GM19328 (cell line): ENCODE data around the gene DYSF.

Experiments
- ATAC-seq: cut with Tn5 transposase; IDR thresholded peaks from one replicate; pipeline ENCODE4 v1.9.1; 2021; ENCODE audit warnings: mild to moderate bottlenecking, moderate library complexity; ENCODE audit not compliant: unreplicated experiment

Gene DYSF

DNA sequence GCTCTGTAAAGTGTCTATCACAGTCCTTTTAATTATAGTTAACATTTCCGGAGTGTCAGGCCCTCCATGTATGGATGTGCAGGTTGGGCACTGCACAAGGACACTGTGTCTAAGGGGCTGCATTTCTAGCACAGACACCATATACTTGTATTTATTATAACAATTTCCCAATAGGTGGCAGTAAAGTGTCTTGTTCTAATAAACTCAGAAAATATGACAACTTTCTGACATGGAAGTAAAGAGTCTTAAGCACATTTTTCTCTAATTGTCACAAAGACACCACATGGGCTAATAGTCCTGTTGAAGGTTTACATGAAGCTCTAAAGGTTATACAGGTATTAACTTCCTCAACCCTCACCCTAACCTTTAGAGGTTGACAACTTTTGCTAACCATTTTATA lies 156.6 kb downstream of the DYSF start:
- no peak for ATAC-seq

DNA sequence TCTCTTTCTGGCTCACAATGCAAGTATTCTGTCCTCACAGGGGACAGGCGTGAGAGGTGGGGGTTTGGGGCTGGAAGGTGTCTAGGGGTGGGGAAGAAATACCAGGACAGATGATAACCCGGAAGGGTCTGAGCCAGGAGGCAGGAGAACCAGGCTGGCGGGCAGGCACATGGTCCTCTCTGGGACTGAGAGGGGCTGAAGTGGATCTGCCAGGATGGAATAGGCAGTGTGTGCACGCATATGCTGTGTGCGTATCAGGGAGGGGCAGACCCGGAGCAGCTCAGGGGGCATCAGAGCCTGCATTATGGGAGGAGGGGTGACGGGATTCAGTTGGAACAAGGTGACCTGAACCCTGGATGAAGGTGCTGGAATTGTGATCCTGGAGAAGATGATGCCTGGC lies 157.3 kb downstream of the DYSF start:
- ATAC-seq: no peak

DNA sequence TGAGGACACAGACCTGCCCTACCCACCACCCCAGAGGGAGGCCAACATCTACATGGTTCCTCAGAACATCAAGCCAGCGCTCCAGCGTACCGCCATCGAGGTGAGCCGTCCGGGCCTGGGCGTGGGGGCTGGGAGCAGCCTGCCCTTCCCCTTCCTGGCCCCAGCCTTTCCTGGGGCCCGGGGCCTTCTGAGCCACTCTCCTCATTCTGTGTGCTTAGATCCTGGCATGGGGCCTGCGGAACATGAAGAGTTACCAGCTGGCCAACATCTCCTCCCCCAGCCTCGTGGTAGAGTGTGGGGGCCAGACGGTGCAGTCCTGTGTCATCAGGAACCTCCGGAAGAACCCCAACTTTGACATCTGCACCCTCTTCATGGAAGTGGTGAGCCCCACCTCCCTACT lies 157.9 kb downstream of the DYSF start:
- ATAC-seq: no peak

DNA sequence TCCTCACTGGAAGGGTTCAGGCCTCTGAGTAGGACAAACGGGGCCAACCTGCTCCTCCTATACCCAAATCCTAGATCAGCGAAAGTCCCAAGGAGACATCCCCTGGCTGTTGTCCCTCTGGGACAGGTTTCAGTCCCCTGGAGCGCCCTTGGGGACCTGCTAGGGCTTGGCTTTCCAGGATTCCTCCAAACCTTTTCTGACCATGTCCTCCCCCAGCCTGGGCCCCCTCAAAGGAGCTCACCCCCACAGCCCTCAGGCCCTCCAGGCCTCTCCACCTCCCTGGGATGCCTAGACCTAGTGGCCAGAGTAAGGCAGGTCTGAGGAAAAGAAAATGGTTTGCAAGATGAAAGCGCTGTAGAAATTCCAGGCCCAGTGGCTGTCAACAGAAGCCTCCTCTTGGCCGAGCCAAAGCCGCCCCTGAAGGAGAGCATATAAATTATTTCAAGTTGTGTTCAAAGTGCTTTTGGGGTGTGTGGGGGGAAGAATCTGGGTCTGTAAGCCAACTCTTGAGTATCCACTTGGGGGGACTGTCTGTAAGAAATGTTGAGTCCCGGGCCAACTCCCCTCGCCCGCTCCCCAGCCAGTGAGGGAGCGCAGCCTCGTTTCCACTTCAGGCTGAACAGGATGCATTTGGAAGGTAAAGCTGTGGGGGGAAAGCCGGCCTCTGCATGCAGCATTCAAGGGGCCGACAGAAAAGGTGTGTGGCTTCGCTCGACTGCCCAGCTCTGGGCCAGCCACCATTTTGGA lies 158.6 kb downstream of the DYSF start:
- ATAC-seq: no peak

DNA sequence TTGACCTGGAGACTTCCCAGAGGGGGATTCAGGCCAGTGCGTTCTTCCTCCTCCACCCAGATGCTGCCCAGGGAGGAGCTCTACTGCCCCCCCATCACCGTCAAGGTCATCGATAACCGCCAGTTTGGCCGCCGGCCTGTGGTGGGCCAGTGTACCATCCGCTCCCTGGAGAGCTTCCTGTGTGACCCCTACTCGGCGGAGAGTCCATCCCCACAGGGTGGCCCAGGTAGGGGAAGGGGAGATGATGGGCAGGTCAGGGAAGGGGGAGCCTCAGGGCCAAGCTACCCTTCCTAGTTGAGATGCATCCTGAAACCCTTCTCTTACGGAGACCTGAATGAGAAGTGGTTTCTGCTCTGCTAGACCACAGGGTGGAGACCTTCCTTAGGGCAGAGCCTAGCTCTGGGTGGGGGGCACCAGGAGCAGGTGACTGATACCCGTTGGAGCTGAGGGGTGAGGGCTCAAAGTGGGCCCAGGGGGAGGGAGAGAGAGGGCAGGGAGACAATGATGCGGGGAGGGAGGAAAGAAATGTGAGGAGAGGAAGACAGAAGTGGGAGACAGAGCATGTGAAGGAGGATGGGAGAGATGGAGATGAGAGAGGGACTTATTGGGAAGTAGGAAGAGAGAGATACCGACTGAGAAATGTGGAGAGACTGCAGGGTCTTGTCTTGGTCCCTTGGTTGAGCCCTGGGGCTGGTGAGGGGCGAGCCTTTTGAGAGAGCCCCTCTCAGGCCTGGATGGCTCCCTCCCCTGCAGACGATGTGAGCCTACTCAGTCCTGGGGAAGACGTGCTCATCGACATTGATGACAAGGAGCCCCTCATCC lies 159.4 kb downstream of the DYSF start:
- ATAC-seq: no peak

DNA sequence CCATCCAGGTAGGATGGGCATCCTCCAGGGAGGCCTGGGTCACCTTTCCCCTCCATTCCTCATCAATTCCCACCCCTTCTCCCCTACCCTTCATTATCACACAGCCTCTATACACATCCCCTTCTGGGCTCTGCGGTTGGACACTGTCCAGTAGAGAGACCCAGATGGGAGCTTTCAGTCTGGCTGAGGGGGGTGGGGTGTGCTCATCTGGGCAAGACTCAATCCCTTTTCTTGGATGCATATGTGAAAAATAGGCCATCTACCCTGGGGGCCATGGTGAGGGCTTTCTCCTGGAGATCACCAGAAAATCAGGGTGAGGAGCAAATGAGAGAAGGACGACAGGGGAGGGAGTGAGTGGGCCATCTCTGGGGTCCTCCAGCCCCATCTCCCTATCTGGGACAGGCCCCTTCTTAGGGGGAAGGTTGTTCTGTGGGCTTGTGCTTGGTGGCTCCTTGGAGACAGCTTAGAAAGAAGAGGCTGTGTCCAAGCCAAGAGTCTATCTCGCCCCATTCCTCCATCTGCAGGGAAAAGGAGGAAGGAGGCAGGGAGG lies 160.1 kb downstream of the DYSF start:
- no peak for ATAC-seq

DNA sequence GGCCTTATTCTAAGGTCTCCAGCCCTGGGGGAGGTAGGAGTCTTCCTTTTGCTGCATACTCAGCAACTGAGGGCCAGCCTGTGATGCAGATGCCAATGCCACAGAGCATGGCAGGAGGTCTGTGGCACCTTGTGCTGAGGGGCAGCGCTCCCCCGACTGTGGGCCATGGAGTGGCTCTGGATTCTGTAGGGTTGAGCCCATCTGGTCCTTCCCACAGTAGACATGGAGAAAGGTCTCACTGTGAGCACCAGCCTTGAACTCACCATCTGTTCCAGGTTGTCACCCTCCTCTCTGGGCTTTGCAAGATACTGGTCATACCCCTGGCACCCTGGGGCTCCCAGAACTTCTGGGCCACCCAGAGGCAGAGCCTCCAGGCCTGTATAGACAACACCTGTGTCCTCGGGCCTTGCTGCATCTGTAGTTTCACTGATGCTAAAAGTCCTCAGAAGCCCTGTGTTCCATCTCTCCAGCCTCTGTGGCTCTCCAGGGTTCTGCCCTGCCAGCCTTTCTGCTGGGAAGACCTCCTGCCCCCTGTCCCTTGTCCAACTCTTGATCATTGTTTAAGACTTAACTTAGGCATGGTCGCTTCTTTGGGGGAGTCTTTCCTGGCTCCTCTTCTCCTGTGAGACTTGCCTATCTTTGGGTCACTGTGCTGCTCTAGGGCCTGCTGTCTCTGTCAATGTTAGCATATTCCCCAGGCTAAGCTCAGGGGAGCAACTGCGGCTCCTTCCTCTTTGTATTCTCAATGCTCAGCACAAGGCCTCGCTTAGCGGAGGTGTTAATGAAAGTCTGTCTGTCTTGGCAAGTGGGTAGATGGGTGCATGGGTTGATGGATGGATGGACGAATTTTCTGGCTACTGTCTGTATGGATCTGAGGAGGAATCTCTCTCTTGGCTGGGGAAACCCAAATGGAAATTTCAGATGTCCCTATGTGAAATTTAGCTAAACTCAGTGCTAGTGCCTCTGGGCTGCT lies 160.9 kb downstream of the DYSF start:
- no peak for ATAC-seq

DNA sequence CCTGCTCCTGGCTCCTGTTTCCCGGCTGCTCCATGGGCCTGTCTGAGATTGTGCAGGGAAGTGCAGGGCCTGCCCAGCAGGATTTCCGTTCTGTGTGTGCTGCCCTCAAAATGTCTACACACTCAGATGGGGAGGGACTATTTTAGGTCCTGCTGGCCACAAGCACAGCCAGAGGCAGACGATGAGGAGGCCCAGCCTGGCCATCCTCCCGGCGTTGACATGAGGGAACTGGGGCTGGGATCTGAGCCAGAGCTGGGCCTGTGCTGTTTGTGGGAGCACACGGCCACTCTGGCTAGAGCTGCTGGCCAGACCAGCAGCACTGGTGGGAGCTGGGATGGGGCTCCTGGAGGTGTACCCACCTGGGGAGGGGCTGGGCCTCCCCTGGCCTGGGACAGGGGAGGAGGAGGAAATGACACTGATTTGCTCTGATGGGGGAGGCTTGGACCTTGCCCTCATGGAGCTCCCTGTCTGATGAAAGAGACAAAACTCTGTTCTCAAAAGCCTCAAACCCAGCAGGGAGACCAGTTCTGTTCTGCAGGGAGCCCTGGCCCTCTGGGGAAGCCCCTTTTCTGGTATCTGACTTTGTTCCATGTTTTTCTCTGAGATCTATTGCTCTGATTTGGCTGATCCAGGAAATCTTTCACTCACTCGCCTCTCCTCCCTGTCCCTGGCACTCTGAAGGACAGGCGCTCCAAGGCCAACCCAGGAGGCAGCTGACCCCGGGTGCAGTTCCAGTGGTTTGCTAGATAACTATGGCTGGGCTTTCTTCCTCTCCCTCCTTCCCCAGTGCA lies 161.8 kb downstream of the DYSF start:
- ATAC-seq: no peak

DNA sequence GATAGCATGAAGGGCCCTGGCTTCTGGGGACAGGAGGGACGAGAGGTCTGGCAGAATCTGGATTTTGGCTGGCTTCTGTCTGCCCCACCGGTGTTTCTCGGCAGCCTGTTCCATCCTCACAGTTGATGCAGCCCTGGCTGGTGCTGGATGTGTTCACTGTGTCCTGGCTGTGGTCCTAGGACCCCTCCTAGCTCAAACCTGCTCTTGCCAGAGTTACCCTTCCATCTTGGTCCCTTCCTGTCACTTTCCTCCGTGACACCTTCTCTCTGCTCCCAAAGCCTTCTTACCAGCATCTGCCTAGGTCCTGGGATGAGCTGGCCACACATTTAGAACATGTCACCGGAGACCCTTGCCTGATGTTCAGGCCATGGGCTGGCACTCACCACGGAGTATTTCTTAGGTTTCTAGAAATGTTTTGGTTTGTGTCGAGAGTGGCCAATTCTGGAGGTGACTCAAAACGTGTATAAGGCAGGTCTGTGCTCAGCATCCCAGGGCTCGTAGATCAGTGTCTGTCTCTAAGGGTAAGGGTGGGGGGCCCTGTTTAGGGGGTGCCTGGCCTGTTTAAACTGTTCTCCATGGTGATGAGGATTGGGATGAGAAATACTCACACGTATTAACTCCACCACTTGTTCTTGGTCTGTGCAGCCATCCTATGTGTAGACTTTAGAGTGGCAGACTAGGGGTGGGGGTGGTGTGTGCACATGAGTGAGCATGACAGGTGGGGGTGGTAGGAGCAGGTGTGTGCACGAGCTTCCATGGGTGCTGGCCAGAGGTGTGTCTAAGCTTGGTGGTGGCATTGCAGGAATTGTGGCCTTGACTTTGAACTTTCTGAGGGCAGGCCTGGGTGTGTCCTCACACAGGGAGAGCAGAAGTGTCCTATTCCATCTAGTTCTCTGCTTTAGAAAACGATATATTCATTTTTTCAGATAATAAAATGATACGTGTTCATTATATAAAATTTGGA lies 162.7 kb downstream of the DYSF start:
- ATAC-seq: no peak

DNA sequence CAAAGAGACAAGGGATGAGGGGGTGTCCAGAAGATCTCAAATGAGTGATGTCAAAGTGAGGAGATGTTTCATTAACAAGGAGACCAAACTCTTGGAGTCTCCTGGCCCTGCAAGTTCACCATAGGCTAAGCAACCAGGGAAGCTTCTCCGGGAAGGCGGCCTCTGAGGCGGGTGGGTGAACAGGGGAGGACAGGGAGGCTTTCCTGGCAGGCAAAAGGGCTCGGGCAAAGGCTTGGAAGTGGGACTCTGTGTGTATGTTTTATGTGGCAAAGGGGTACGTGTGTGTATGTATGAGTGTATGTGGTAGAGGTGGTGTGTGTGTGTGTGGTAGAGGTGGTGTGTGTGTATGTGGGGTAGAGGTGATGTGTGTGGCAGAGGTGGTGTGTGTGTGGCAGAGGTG lies 163.9 kb downstream of the DYSF start:
- ATAC-seq: no peak

DNA sequence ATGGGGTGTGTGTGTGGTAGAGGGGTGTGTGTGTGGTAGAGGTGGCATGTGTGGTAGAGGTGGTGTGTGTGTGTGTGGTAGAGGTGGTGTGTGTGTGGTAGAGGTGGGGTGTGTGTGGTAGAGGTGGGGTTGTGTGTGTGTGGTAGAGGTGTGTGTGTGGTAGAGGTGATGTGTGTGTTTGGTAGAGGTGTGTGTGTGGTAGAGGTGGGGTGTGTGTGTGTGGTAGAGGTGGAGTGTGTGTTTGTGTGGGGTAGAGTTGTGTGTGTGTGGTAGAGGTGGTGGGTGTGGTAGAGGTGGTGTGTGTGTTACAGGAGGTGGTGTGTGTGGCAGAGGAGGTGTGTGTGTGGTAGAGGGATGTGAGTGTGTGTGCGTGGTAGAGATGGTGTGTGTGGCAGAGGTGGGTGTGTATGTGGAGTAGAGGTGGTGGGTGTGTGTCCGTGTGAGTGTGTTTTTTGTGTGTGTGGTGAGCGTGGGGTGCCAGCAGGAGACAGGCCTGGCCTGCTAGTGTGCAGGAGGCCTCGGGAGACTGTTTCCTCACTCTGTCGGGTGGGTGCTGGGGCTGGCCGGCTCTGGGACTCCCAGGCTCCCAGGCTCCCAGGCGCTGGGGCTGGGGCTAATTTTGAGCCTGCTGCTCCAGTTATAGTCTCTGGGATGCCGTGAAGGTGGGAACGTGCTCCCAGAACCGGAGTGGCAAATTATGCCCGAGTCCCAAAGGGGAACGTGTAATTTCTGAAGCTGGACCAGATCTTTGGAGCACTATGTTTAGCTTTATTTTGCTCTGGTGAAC lies 165.2 kb downstream of the DYSF start:
- no peak for ATAC-seq

DNA sequence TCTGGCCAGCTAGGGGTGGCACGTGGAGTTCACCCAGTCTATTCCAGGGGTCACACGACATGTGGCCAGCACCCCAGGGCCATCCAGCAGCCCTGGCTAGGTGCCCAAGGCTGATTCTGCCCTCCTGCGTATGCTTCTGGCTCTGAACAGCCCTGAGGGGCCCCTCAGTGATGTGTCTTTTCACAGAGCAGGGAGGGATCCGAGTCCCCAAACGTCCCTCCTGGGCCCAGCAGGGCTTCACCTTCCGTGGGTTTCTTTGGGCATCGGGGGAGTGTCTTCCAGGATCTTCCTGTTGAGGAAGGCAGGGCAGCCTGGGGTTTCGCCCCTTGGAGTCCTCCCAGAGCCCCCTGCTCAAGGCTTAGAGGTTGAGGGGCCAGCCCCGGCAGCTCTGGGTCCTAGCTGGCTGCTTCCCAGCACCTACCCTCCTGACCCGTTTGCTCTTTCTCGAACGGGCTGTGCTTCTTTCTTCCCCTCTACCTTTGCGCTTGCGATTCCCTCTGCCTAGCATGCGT lies 165.9 kb downstream of the DYSF start:
- ATAC-seq: no peak

DNA sequence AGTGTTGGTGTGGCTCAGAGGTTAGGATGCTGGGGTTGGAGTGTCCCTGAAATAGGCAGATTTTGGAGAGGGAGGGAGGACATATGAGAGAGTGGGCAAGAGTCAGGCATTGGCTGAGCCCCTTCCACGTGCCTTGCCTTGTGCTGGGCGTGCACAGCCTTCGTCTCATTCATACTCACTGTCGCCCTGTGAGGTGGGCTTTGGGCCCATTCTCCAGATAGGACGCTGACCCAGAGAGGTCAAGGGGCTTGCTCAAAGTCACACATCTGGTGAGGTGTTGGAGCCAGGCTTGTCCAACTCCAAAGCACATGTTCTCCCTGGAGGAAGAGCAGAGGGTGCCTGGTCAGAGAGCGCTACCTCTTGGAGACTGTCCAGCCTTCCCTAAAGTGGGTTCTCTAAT lies 166.8 kb downstream of the DYSF start:
- ATAC-seq: no peak

DNA sequence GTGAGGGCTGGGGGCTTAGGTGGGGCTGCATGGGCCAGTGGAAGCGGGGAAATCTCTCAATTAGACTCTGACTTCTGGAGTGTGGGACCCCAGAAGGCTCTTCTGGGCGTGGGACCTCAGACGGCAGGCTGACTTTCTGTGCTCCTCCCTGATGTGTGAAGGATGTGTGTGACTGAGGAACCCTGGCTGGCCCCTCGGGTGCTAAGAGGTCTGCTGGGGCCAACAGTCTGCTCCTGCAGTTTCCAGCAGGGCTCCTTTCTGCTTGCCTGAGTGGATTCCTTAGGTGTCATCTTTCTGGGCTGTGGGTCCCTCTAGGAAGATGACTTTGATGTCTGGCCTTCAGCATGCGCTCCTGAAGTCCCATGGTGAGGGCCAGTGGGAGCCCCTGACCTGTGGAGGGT lies 167.5 kb downstream of the DYSF start:
- ATAC-seq: no peak

DNA sequence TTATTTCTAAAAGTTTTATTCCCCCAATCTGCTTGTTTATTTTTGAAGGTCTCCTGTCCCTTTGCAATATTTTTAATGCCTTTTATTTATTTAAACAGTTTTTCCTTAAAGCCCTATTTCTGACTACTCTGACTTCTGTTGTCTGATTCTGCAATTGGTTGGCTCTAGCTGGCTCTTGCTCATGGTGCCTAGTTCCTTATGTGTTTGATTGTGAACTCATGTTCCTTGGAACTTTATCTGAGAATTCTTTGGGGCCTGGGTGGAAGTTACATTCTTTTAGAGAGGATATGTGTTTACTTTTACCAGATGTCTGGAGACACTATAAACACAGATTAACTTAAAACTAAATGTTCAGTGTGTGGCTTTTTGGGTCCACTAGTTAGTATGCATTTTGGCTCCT lies 175.9 kb downstream of the DYSF start:
- no peak for ATAC-seq

DNA sequence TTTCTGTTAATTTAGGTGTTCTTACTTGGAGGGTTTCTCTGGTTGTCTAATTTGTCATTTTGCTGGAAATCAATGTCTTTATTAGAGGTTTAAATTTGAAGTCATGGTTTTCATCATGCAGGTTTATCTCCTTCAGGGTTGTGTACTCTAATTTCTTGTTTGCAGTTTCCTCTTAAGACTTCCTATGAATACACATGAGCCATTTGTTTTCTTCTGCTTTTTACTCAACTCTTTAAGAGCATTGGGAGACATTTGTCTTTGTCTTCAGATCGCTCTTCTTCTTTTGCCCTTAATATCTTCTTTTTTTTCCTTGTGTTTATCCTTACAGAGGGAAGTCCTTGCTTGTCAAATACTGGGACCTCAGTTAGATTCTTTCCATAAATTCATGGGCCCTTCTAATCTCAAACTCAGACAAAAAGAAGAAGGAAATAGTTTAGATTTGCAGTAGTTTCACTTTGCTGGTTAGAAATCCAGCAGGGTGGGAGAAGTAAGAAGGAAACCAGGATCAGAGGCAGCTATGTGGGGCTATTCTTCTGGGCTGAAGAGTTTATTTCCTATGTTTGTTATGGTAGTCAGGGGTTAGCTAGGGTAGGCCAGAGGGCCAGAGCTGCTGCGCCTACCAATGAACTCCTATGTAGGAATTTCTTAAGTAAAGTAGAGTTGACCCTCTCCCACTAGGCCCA lies 176.6 kb downstream of the DYSF start:
- ATAC-seq: no peak
